ENCODE results near the gene RPL41.

The RPL41 gene

DNA sequence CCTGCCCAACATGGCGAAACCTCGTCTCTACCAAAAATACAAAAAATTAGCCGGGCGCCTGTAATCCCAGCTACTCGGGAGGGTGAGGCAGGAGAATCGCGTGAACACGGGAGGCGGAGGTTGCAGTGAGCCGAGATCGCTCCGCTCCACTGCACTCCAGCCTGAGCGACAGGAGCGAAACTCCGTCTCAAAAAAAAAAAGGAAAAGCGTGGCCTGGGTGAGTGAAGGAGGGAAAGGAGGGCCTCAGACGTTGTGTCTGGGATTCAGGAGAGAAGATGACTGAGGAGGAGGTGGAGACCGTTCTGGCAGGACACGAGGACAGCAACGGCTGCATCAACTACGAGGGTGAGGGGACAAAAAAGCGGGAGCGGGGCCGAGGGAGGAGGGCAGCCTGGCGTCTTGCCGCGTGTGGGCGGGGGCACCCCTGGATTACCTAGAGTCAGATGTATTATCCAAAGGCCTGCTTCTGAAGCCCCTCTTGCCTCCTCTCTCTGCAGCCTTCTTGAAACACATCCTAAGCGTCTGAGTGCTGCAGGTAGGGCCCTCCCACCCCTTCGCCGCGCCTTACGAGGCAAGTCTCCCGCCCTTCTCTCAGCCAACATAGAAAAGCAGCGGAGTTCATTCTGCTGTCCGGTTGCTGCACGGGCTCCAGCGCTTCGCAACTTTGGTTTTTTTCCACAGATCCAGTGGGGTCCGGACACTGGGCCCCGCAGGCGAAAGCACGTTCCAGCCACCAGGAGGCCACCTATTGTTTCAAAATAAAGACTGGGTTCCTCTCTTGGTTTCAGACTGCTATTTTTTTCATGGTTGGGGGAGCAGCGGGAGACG, 41.0 kb downstream of the RPL41 start (continued):
- TF ChIP-seq GLIS2 (tag by site-specific recombination; IDR thresholded peaks at IDR 0.05) (peak; percentile 20; the same call in 1 of the 2 replicates), ZNF133 (tag by site-specific recombination; IDR thresholded peaks at IDR 0.05) (no peak), ZNF571 (tag by site-specific recombination; IDR thresholded peaks at IDR 0.05) (no peak), ZNF211 (tag by site-specific recombination; IDR thresholded peaks at IDR 0.05; ENCODE audit: low read depth) (no peak), ZNF544 (tag by site-specific recombination; IDR thresholded peaks at IDR 0.05) (no peak), ZNF239 (tag by site-specific recombination; IDR thresholded peaks at IDR 0.05) (no peak), ZNF121 (tag by site-specific recombination; IDR thresholded peaks at IDR 0.05) (peak; percentile 83), ZNF324 (tag by site-specific recombination; IDR thresholded peaks at IDR 0.05) (no peak), SP7 (tag by site-specific recombination; IDR thresholded peaks at IDR 0.05) (peak; percentile 17; the same call in 1 of the 2 replicates), OSR2 (tag by site-specific recombination; IDR thresholded peaks at IDR 0.05) (no peak), ZXDB (tag by site-specific recombination; IDR thresholded peaks at IDR 0.05) (peak; percentile 37), ZNF341 (tag by site-specific recombination; IDR thresholded peaks at IDR 0.05; ENCODE audit: low read depth) (peak; percentile 70), ZNF549 (tag by site-specific recombination; IDR thresholded peaks at IDR 0.05) (peak; percentile 98), SP3 (tag by site-specific recombination; IDR thresholded peaks at IDR 0.05) (peak; percentile 30; the same call in 1 of the 2 replicates), ZNF157 (tag by site-specific recombination; IDR thresholded peaks at IDR 0.05) (no peak), ZEB2 (tag by site-specific recombination; IDR thresholded peaks at IDR 0.05) (peak; percentile 77), ZNF404 (tag by site-specific recombination; IDR thresholded peaks at IDR 0.05) (no peak), KLF9 (tag by site-specific recombination; IDR thresholded peaks at IDR 0.05; ENCODE audit: low read depth) (0 out of 2 replicates have a peak, but pooled peaks have one; percentile 37), EGR2 (tag by site-specific recombination; IDR thresholded peaks at IDR 0.05; ENCODE audit: low read depth) (peak; percentile 44; the same call in 1 of the 2 replicates), ZNF311 (tag by site-specific recombination; IDR thresholded peaks at IDR 0.05; ENCODE audit: borderline replicate concordance) (no peak), ZNF660 (tag by site-specific recombination; IDR thresholded peaks at IDR 0.05) (peak; percentile 19), SCRT1 (tag by site-specific recombination; IDR thresholded peaks at IDR 0.05; ENCODE audit: borderline replicate concordance) (peak; percentile 65), ZFHX2 (tag by site-specific recombination; conservative IDR thresholded peaks at IDR 0.05) (peak; percentile 60), HOXD13 (CRISPR knock-in tag; IDR thresholded peaks at IDR 0.05; ENCODE audit: borderline replicate concordance) (no peak), ZNF394 (tag by site-specific recombination; IDR thresholded peaks at IDR 0.05; ENCODE audit: borderline replicate concordance) (peak; percentile 10; the same call in 1 of the 2 replicates)
- TF ChIP-seq, protein P1, sequence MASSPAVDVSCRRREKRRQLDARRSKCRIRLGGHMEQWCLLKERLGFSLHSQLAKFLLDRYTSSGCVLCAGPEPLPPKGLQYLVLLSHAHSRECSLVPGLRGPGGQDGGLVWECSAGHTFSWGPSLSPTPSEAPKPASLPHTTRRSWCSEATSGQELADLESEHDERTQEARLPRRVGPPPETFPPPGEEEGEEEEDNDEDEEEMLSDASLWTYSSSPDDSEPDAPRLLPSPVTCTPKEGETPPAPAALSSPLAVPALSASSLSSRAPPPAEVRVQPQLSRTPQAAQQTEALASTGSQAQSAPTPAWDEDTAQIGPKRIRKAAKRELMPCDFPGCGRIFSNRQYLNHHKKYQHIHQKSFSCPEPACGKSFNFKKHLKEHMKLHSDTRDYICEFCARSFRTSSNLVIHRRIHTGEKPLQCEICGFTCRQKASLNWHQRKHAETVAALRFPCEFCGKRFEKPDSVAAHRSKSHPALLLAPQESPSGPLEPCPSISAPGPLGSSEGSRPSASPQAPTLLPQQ (tag by site-specific recombination; IDR thresholded peaks at IDR 0.05): peak; percentile 15
- TF ChIP-seq, protein P2, sequence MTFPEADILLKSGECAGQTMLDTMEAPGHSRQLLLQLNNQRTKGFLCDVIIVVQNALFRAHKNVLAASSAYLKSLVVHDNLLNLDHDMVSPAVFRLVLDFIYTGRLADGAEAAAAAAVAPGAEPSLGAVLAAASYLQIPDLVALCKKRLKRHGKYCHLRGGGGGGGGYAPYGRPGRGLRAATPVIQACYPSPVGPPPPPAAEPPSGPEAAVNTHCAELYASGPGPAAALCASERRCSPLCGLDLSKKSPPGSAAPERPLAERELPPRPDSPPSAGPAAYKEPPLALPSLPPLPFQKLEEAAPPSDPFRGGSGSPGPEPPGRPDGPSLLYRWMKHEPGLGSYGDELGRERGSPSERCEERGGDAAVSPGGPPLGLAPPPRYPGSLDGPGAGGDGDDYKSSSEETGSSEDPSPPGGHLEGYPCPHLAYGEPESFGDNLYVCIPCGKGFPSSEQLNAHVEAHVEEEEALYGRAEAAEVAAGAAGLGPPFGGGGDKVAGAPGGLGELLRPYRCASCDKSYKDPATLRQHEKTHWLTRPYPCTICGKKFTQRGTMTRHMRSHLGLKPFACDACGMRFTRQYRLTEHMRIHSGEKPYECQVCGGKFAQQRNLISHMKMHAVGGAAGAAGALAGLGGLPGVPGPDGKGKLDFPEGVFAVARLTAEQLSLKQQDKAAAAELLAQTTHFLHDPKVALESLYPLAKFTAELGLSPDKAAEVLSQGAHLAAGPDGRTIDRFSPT (tag by site-specific recombination; IDR thresholded peaks at IDR 0.05): 0 out of 2 replicates have a peak, but pooled peaks have one; percentile 21
- TF ChIP-seq, protein P3, sequence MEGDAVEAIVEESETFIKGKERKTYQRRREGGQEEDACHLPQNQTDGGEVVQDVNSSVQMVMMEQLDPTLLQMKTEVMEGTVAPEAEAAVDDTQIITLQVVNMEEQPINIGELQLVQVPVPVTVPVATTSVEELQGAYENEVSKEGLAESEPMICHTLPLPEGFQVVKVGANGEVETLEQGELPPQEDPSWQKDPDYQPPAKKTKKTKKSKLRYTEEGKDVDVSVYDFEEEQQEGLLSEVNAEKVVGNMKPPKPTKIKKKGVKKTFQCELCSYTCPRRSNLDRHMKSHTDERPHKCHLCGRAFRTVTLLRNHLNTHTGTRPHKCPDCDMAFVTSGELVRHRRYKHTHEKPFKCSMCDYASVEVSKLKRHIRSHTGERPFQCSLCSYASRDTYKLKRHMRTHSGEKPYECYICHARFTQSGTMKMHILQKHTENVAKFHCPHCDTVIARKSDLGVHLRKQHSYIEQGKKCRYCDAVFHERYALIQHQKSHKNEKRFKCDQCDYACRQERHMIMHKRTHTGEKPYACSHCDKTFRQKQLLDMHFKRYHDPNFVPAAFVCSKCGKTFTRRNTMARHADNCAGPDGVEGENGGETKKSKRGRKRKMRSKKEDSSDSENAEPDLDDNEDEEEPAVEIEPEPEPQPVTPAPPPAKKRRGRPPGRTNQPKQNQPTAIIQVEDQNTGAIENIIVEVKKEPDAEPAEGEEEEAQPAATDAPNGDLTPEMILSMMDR (tag by site-specific recombination; IDR thresholded peaks at IDR 0.05): peak; percentile 71
- TF ChIP-seq, protein P4, sequence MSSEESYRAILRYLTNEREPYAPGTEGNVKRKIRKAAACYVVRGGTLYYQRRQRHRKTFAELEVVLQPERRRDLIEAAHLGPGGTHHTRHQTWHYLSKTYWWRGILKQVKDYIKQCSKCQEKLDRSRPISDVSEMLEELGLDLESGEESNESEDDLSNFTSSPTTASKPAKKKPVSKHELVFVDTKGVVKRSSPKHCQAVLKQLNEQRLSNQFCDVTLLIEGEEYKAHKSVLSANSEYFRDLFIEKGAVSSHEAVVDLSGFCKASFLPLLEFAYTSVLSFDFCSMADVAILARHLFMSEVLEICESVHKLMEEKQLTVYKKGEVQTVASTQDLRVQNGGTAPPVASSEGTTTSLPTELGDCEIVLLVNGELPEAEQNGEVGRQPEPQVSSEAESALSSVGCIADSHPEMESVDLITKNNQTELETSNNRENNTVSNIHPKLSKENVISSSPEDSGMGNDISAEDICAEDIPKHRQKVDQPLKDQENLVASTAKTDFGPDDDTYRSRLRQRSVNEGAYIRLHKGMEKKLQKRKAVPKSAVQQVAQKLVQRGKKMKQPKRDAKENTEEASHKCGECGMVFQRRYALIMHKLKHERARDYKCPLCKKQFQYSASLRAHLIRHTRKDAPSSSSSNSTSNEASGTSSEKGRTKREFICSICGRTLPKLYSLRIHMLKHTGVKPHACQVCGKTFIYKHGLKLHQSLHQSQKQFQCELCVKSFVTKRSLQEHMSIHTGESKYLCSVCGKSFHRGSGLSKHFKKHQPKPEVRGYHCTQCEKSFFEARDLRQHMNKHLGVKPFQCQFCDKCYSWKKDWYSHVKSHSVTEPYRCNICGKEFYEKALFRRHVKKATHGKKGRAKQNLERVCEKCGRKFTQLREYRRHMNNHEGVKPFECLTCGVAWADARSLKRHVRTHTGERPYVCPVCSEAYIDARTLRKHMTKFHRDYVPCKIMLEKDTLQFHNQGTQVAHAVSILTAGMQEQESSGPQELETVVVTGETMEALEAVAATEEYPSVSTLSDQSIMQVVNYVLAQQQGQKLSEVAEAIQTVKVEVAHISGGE (tag by site-specific recombination; conservative IDR thresholded peaks at IDR 0.05; ENCODE audit: low read depth): 0 out of 2 replicates have a peak, but pooled peaks have one; percentile 6
- TF ChIP-seq, protein P5, sequence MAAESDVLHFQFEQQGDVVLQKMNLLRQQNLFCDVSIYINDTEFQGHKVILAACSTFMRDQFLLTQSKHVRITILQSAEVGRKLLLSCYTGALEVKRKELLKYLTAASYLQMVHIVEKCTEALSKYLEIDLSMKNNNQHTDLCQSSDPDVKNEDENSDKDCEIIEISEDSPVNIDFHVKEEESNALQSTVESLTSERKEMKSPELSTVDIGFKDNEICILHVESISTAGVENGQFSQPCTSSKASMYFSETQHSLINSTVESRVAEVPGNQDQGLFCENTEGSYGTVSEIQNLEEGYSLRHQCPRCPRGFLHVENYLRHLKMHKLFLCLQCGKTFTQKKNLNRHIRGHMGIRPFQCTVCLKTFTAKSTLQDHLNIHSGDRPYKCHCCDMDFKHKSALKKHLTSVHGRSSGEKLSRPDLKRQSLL (tag by site-specific recombination; IDR thresholded peaks at IDR 0.05): peak; percentile 28; the same call in 1 of the 2 replicates

Measured in HEK293 (cell line).